Retinal pigment epithelial cell (primary cell): ENCODE results near the gene C11orf87.
A peak's percentile ranks its signal among the peaks of the same experiment; 100 is the strongest.

ENCODE experiments used
- DNase-seq: peaks from one replicate; pipeline ENCODE4 v3.0.0-alpha.2; 2010; ENCODE audit warnings: low read depth
- H3K4me3 ChIP-seq: 2 replicates; pipeline ENCODE4 v1.5.1; 2011; ENCODE audit warnings: mild to moderate bottlenecking, low read length, control low read depth, moderate library complexity
- TF ChIP-seq, protein P1 (sequence below): conservative IDR thresholded peaks from 2 replicates; pipeline ENCODE4 v1.5.1; 2011; ENCODE audit warnings: low read depth, low read length, control low read depth, inconsistent platforms

C11orf87 gene

DNA sequence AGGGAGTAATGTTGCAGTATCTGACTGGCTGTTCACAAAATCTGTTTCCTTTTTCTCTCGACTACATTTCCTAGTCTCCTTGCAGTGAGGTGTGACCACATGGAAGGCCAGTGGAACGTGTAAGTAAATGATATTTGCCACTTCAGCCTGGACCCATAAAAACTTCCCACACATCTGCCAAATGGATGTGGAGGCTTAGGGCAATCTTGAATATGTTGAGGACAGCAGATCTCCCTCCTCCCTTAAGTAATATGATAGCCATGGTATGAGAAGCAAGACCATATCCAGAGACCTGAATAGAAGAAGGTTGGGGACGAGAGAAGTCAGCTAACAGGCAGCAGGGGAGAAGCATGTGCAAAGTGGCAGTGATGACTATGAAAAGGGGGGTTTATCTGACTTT, 33.0 kb upstream of the C11orf87 start:
- DNase-seq = no peak
- H3K4me3 ChIP-seq = no peak overlapping the region
- TF ChIP-seq, protein P1, sequence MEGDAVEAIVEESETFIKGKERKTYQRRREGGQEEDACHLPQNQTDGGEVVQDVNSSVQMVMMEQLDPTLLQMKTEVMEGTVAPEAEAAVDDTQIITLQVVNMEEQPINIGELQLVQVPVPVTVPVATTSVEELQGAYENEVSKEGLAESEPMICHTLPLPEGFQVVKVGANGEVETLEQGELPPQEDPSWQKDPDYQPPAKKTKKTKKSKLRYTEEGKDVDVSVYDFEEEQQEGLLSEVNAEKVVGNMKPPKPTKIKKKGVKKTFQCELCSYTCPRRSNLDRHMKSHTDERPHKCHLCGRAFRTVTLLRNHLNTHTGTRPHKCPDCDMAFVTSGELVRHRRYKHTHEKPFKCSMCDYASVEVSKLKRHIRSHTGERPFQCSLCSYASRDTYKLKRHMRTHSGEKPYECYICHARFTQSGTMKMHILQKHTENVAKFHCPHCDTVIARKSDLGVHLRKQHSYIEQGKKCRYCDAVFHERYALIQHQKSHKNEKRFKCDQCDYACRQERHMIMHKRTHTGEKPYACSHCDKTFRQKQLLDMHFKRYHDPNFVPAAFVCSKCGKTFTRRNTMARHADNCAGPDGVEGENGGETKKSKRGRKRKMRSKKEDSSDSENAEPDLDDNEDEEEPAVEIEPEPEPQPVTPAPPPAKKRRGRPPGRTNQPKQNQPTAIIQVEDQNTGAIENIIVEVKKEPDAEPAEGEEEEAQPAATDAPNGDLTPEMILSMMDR = no peak

DNA sequence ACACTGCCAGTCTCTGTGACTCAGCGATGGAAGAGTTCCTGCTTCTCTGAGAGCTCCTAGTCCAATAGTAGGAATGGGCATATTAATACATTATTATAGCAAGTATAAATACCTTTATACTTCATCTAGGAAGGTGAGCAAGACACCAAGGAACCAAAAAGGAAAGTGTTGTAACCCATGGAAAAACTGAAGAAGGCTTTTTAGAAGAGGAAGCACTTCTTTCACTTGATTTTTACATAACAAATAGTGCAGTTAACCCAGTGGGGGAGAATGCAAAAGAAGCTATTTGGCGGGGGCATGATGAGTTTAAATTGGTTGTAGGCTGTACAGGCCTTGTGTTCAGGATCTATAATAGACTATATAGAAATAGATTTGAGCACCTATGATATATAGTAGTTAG, 31.2 kb upstream of the C11orf87 start:
- TF ChIP-seq, protein P1 = no peak
- H3K4me3 ChIP-seq = no peak overlapping the region
- no peak for DNase-seq

DNA sequence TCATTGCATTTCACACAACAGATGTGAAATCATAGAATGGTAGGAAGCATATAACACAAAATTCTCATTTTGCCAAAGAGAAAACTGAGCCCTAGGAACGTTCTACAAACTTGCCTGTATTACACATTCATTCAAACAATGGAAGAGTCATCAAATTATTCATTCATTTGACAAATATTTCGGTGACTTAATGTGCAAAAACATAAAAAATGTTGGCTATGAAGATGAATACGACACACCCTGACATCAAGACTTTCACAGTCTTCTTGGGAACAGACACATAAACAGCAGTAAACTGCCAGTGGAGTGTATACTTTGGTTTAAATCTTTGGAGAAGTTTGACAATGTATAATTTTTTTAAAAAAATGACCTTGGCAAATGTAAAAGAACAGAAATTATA, 20.4 kb upstream of the C11orf87 start:
- TF ChIP-seq, protein P1 = no peak
- DNase-seq = no peak
- no peak overlapping the region for H3K4me3 ChIP-seq

DNA sequence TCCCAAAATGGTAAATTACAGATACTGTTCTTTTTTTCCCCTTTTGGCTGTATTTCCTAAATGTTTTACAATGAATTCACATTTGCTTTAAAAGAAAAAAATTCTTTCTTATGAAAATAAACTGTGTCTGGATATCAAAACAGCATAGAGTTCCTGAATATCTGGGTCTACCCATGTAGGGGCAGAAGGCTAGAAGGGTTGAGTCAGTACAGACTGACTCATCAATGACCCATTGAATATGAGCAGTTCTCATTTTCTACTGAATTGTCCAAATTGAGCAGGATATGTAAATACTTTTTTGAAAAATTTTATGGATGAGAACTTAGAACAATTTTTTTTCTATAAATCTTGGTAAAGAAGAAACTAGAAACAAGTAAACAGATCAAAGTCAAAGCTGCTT, 16.3 kb upstream of the C11orf87 start:
- TF ChIP-seq, protein P1 = no peak
- H3K4me3 ChIP-seq = no peak overlapping the region
- DNase-seq = no peak

DNA sequence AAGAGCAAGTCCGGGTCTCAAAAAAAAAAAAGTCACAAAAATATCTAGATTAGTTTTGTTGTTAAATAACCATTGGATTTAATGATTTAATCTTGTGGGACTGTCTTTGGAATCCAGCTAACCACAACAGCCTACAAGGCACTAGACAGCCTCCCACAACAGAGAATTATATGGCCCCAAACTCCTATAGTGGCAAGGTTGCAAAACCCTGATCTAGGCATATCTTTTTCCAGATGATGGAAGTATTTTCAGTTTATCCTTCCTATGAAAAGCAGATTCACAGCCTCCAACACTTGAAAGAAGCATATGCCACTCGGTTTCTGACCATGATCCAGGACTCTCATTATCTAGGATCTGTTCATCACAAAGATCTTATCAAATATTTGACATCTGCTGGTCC, 5.4 kb upstream of the C11orf87 start:
- TF ChIP-seq, protein P1 = no peak
- no peak overlapping the region for H3K4me3 ChIP-seq
- DNase-seq = no peak

DNA sequence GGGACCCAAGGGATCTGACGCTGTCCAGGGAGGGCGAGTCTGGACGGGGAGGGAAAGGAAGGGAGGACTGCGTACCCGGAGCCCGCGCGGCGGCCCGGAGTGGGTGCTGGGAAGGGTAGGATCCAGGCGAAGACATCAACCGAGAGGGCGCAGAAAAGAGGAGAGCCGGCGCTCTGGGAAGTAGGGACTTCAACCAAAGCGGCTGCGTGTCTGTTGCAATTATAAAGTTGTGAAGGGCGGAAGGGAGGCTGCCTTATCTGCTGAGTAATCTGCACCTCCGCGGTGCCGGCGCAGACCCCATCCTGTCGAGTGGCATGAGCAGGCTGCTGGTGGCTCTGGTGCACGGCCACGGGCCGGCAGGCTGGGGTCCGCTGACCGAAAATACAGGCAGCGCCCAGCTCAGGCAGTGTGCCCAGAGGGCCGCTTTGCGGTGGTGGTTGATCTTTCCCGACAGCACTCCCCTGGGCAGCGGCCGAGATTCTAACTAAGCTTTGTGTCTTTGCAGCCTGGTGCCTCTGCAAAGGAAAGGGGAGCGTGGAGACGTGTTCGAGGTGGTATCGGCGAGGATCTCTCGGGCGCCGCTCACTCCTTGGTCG, 978 bp downstream of the C11orf87 start:
- DNase-seq = no peak
- H3K4me3 ChIP-seq = peak overlapping the region; percentile 42
- TF ChIP-seq, protein P1 = no peak

DNA sequence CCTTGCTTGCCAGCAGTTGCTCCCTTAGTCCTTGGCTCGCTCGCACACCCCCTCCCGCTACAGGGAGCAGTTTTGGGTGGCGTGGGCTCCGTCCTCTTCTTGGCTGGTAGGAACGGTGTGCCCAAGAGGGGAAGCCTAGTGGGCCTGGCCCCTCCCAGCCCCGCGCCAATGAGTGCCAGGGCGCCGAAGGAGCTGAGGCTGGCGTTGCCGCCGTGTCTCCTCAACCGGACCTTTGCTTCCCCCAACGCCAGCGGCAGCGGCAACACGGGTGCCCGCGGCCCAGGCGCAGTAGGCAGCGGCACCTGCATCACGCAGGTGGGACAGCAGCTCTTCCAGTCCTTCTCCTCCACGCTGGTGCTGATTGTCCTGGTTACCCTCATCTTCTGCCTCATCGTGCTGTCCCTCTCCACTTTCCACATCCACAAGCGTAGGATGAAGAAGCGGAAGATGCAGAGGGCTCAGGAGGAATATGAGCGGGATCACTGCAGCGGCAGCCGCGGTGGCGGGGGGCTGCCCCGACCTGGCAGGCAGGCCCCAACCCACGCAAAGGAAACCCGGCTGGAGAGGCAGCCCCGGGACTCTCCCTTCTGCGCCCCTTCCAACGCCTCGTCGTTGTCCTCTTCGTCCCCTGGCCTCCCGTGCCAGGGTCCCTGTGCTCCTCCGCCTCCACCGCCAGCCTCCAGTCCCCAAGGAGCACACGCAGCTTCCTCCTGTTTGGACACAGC, 1.6 kb downstream of the C11orf87 start:
- no peak for DNase-seq
- TF ChIP-seq, protein P1 = no peak
- peak overlapping the region; percentile 42 for H3K4me3 ChIP-seq
